Fibroblast of the aortic adventitia (primary cell): ENCODE results near the gene COL1A1. TPM values are rescaled to one million over a fixed set of nuclear protein-coding genes. Genes with fewer than 3 reads are reported as not detected.

Experiments used
- DNase-seq: peaks from one replicate; pipeline ENCODE4 v3.0.0-alpha.2; 2010; ENCODE audit warnings: low read depth
- H3K4me3 ChIP-seq: 2 replicates; pipeline ENCODE4 v1.5.1; 2011; ENCODE audit warnings: low read depth, mild to moderate bottlenecking, control low read depth, low read length, moderate library complexity
- CTCF ChIP-seq: IDR thresholded peaks from 2 replicates; pipeline ENCODE4 v1.5.1; 2011; ENCODE audit warnings: mild to moderate bottlenecking, low read length, control low read depth, inconsistent platforms; ENCODE audit not compliant: insufficient read depth
- total RNA-seq: library from RNA; depleted of rRNA; stranded (reverse); fragments of >200 nt; gene quantifications from 2 replicates; pipeline ENCODE4 v1.2.3, GENCODE V29; 2012; ENCODE audit warnings: low replicate concordance

The COL1A1 gene
- total RNA-seq, 1 donor = 2,633 TPM

GRCh38 chr17:50177476-50177875 is 24.0 kb downstream of the COL1A1 start:
- peak; percentile 34 for DNase-seq
- no peak for TF ChIP-seq CTCF
- no peak overlapping the region for H3K4me3 ChIP-seq

- no peak overlapping the region for H3K4me3 ChIP-seq
- TF ChIP-seq CTCF = no peak
- DNase-seq = peak; percentile 22
These were observed 24.7 kb downstream of the COL1A1 start for GRCh38 chr17:50176559-50177357.

GRCh38 chr17:50175035-50175807 is 26.2 kb downstream of the COL1A1 start:
- no peak for TF ChIP-seq CTCF
- DNase-seq = peak; percentile 17
- H3K4me3 ChIP-seq = no peak overlapping the region

- no peak for TF ChIP-seq CTCF
- no peak overlapping the region for H3K4me3 ChIP-seq
- no peak for DNase-seq
These were observed 27.0 kb downstream of the COL1A1 start for GRCh38 chr17:50174444-50174843.

- no peak for TF ChIP-seq CTCF
- H3K4me3 ChIP-seq = no peak overlapping the region
- peak; percentile 91 for DNase-seq
These were observed 28.0 kb downstream of the COL1A1 start for GRCh38 chr17:50173335-50173941.

GRCh38 chr17:50172936-50173334 is 28.5 kb downstream of the COL1A1 start:
- no peak for DNase-seq
- TF ChIP-seq CTCF = no peak
- H3K4me3 ChIP-seq = no peak overlapping the region
